HG03521 (cell line): ENCODE results near the gene EXOC8.
"Not testable (repeated sequence)": the region's sequence is repeated elsewhere in the genome, so short reads cannot be mapped to it uniquely, and the experiment has no call there.

ENCODE experiments used
- ATAC-seq: cut with Tn5 transposase; IDR thresholded peaks from one replicate; pipeline ENCODE4 v1.9.1; 2021; ENCODE audit warnings: mild to moderate bottlenecking, moderate library complexity; ENCODE audit not compliant: unreplicated experiment

EXOC8 gene

GRCh38 chr1:231354330-231355020 lies 16.8 kb upstream of the EXOC8 start:
- no peak for ATAC-seq

GRCh38 chr1:231353086-231353485 lies 15.4 kb upstream of the EXOC8 start:
- no peak for ATAC-seq

GRCh38 chr1:231351816-231352215 lies 14.2 kb upstream of the EXOC8 start:
- no peak for ATAC-seq

GRCh38 chr1:231348856-231349255 lies 11.2 kb upstream of the EXOC8 start:
- not testable (repeated sequence) for ATAC-seq

GRCh38 chr1:231348442-231348841 lies 10.8 kb upstream of the EXOC8 start:
- no peak for ATAC-seq

GRCh38 chr1:231347961-231348360 lies 10.3 kb upstream of the EXOC8 start:
- no peak for ATAC-seq

GRCh38 chr1:231340328-231341013 lies 2.8 kb upstream of the EXOC8 start:
- ATAC-seq = no peak

- ATAC-seq = peak; percentile 1
Observed at GRCh38 chr1:231338270-231339128, 847 bp upstream of the EXOC8 start, which contains the start of gene SPRTN. Gene SPRTN (plus strand): TSS chr1:231338293. CDS start chr1:231338384, 91 bp downstream.

- peak; percentile 11 for ATAC-seq
Observed at GRCh38 chr1:231337043-231337471, 595 bp downstream of the EXOC8 start.

- ATAC-seq = no peak
Observed at GRCh38 chr1:231335663-231336602, 1.7 kb downstream of the EXOC8 start.

GRCh38 chr1:231334952-231335351 lies 2.7 kb downstream of the EXOC8 start:
- ATAC-seq = no peak

- ATAC-seq = no peak
Observed at GRCh38 chr1:231334079-231334666, 3.5 kb downstream of the EXOC8 start.

- no peak for ATAC-seq
Observed at GRCh38 chr1:231332761-231333160, 4.9 kb downstream of the EXOC8 start.

- ATAC-seq = no peak
Observed at GRCh38 chr1:231329483-231329882, 8.2 kb downstream of the EXOC8 start.

GRCh38 chr1:231327617-231328016 lies 10.0 kb downstream of the EXOC8 start:
- no peak for ATAC-seq

- ATAC-seq = no peak
Observed at GRCh38 chr1:231326248-231326647, 11.4 kb downstream of the EXOC8 start.

GRCh38 chr1:231324660-231325059 lies 13.0 kb downstream of the EXOC8 start:
- no peak for ATAC-seq

GRCh38 chr1:231322880-231323530 lies 14.6 kb downstream of the EXOC8 start:
- no peak for ATAC-seq

- ATAC-seq = no peak
Observed at GRCh38 chr1:231319080-231319479, 18.6 kb downstream of the EXOC8 start.
